ENCODE measurements around the gene GPANK1.

DNA sequence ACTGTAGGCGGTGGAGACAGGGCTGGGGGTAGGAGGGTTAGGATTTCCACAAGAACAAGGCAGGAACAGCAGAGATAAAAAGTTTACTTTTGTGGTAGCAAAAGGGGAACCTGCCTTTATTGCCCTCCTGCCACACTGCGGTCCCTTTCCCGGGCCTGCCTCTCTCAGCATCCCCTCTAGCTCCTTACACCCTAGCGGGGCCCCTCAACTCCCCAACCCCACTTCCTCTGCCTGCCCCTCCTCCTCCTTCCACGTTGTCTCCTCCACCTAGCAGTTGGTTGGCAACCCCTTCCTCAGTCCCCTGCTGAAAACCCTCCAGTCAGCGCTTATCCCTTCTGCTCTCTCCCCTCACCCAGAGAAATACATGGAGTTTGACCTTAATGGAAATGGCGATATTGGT is 49.0 kb downstream of the GPANK1 start:
- TF ChIP-seq, protein P1, sequence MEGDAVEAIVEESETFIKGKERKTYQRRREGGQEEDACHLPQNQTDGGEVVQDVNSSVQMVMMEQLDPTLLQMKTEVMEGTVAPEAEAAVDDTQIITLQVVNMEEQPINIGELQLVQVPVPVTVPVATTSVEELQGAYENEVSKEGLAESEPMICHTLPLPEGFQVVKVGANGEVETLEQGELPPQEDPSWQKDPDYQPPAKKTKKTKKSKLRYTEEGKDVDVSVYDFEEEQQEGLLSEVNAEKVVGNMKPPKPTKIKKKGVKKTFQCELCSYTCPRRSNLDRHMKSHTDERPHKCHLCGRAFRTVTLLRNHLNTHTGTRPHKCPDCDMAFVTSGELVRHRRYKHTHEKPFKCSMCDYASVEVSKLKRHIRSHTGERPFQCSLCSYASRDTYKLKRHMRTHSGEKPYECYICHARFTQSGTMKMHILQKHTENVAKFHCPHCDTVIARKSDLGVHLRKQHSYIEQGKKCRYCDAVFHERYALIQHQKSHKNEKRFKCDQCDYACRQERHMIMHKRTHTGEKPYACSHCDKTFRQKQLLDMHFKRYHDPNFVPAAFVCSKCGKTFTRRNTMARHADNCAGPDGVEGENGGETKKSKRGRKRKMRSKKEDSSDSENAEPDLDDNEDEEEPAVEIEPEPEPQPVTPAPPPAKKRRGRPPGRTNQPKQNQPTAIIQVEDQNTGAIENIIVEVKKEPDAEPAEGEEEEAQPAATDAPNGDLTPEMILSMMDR (IDR thresholded peaks at IDR 0.05): no peak
- TF ChIP-seq POLR2AphosphoS5 (IDR thresholded peaks at IDR 0.05): no peak
- no peak for TF ChIP-seq POLR2A (IDR thresholded peaks at IDR 0.05)

Measured in breast epithelium (tissue), 3 donors.